8988T (cell line): ENCODE data around the gene CACNA2D2.

Experiments used
- DNase-seq: peaks from one replicate; pipeline ENCODE4 v3.0.0; 2011

Gene CACNA2D2

DNA sequence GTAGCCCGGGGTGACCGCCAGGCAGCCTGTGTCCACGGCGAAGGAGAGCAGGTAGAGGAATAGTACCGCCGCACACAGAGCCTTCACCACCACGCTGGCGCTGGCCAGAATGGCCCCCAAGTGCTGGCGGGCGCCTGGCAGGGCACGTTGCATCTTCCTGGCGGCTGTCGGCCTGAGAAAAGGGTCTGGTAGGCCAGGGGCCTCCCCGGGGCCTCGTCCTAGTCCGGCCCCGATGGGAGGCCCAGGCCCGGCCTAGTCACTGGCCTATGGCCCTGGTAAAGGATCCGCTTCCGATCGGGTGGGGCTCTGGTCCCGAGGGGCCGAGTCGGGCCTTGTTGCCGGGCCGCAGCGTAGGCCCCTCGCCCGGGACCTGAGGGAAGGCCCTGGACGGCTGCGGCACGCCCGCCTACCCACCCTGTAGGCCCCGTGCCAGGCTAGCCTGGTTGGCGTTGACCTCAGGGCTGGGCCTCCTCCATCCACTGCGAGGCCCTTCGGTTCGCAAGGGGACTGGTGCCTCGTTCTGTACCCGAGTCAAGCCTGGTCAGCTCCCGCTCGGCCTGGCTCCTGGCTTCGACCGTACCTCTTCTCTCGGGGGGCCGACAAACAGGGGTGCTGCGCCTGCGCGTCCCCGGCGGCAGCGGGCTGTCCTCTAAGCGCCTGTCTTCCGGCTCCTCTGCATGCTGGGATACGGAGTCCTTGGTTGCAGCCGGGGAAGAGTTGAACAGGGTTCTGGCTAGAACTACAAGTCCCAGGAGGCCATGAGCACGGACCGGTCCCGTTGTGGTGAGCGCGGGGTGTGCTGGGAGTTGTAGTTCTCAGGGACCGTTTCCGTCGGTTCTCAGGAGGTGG lies 144.3 kb downstream of the CACNA2D2 start, which contains the start of gene TMEM115:
Gene TMEM115 (minus strand): TSS at position 611 of the 849 bp plus-strand sequence. CDS start 458 bp downstream, at position 153.
- peak; percentile 98 for DNase-seq

DNA sequence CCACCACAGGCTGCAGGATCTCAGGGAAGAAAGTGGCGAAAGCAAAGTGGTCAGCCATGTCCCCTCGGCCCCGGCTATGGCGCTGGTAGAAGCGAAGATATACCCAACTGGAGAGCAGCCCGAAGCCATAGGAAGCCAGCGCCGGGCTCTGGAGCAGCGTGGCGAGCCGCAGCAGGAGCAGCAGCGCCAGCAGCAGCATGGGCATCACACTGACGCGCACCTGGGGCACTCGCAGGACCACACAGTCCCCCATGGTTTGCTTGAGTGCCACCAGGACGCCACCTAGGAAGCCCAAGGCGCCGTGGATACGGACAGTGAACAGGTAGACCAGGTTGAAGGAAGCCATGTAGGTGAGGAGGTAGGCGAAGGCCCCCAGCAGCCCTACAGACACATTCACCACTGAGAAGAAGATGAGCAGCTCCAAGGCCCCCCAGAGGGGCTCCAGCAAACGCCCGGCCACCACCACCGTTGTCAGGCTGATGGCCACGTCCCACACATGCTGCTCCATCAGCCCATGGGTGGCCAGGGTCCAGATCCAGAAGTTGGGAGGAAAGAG lies 145.0 kb downstream of the CACNA2D2 start:
- DNase-seq: no peak

DNA sequence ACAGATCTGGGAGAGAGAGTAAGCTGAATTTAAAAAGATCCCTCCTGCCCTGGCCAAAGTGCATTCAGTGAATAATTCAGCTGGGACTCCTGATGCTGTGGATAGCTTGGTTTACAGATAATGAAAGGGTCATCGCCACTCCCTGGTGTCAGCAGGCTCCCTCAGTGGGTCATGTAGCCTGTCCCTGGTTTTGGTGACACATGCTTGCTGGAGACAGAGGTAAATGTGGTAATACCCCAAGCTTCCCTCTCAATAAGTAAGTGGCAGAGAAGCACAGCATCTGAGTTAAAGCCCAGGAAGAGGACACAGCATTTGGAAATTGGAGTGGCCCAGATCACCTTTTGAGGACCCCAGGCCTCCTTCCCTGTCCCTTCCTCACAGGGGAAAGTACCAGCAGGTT lies 146.0 kb downstream of the CACNA2D2 start:
- no peak for DNase-seq

DNA sequence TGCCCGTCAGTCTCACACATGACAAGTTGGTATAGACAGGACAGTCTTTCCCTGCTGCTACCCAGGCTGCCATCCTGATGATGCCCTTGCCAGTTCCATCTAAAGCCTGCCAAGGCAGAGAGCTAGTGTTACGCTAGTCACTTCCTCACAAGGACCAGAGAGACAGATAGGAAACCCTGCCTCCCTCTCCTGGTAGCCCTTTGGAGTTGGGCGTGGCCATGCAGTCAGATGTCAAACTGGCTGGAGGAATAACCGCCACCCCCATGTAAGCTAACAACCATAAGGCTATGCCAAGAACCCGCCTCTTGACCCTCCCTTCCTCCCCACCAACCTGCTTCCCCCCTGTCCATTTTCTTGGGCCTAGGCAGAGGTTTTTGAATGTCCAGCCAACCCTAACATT lies 146.9 kb downstream of the CACNA2D2 start:
- no peak for DNase-seq

DNA sequence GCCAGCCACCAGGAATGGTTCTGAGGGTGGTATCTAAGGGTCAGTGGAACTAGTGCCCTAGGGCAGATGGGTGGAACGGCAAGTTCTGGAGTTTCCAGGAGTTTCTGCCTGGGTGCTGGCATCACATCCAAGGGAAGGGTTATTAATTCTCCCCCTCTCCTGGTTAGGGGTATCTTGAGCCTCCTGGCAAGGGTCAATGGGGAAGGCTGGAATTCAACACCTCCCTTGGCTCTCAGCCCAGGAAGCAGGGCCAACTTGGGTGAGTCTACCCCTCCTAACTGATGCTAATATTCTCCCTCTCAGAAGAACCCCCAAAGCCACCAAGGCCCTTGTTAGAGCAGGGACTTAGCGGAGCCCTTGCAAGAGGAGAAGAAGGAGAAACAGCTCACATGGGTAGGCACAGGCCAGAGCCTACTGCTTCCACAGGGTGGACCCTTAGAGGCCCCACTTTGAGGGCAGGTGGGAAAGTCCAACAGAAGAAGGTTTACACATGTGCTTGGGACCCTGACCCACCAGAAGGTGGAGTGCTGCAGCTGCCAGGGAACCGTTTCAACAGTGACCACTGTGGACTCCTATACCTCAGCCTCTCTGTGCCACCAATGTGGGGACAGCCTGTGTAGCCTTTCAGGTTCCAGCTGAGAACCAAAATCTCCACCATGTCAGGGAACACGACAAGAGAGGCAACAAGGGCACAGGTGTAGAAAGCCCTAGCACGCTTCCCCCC lies 147.4 kb downstream of the CACNA2D2 start:
- no peak for DNase-seq

DNA sequence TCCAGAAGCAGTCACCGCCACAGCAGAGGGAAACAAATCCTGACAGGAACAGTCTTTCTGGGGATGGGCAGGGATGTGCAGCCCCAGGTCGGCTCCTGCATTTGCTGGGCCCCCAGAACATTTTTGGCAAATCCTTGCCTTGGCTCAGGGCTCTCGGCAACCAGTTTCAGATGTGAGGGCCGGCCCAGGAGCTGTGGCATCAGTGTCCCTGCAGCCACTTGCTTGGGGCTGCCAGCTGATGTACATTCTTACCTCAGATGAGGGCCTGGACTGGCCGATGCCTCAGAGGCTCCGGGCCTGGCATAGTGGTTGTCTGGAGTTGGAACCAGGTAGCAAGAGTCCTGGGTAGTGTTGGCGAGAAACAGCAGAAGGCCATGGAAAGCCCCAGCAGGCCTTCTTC lies 148.6 kb downstream of the CACNA2D2 start:
- no peak for DNase-seq

DNA sequence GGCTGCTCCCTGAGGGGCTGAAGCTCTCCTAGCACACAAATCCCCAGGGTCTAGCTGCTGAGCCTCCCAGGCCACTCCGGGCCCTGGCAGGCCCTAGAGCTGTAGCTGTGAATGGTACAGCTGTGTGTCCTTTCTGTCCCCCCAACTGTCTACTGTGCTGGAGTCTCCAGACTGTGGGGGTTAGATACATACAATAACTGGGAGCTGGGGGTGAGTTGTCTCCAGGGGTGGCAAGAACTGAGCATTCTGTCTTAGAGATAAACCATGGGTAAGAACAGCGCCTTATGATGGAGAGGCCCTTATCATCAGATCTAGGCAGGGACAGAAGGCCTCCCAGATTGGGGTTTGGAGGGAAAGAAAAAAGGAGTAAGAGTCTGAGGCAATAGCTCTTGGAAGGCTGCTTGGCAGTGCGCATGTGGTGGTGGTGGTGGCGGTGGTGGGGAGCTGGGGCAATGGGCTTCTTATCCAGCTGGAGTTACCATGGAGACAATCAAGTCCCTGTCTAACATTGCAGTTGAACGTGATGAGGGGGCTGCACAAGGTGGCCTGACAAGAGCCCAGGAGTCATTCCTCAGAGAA lies 149.2 kb downstream of the CACNA2D2 start:
- no peak for DNase-seq

DNA sequence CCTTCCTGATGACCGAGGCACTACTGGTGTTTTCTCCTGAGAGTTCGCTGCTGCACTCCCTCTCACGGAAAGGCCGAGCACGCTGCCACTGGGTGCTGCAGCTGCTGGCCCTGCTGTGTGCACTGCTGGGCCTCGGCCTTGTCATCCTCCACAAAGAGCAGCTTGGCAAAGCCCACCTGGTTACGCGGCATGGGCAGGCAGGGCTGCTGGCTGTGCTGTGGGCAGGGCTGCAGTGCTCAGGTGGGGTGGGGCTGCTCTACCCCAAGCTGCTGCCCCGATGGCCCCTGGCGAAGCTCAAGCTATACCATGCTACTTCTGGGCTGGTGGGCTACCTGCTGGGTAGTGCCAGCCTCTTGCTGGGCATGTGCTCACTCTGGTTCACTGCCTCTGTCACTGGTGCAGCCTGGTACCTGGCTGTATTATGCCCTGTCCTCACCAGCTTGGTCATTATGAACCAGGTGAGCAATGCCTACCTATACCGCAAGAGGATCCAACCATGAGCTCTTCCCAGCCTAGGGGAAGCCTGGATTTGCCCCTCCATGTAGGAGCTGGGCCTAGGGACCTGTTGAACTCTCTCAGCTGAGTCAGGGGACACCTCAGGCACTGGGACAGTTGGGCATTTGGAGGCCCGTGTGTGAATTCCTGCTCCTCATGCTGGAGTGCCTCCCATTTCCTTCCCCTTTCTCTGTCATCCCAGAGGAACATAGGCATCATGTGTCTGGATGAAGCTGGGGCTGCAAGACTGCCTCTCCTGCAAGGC lies 150.0 kb downstream of the CACNA2D2 start:
- no peak for DNase-seq

DNA sequence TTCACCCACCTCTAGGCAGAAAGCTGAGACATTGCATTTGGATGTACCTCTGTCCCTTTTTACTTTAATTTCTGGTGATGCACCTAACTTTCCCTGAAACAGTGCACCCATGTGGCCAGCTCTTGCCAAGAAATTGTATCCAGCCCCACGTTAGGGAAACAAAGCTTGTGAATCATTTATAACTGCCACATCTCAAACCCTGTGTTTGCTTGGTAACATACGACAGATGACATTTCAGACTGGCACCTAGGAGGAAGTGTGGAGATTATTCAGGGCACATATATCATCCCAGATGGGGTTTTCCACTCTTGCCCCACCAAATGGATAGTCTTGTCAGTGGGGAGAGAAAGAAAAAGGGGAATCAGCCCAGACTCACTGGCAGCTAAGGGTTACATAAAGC lies 150.7 kb downstream of the CACNA2D2 start:
- DNase-seq: no peak

DNA sequence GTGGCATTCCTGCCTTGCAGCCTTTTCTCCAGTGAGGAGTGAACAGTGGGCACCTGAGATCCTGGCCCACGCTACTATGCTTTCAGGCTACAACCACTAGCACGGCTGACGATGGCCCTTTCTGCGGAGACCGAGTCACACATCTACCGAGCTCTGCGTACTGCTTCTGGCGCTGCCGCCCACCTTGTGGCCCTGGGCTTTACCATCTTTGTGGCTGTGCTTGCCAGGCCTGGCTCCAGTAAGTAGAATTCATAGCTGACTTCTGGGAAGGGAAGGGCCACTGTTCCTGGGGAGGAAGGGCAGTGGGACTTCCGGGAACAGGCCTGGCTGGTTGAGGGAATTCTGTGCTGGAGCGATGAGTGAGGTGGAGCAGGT lies 152.1 kb downstream of the CACNA2D2 start:
- DNase-seq: no peak

DNA sequence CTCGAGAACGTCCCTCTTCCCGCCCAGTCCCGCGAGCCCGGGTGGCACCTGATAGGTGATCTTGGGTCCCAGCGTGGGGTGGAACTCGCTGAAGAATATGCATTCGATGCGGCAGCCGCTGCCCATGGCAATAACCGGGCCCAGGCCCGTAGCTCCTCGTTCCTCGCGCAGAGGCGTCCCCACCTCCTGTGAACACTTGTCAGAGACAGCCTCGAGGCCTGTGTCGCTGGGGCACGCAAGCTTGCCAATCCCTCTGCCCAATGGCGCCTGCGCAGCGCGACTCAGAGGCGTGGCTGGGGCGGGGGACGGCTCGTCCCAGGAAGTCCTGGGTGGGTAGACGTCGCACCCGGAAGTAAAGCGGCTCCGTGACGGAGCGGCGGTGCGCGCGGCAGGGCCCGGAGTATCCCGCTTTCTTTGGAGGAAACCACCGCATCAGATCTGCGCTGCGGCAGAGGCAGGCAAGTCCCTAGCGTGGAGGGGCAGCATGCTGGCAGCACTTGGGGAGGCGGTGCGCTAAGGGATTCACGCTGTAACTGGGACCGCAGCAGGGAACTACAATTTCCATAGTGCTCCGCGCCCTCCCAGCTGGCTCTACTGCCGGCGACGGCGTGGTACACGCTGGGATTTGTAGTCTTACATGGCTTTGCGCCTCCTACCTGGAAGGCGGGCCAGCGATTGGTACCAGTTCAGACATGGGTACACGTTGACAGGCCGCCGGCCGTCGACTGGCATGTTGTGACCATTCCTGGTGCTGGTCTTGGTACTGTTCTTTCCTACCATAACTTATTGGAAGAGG lies 152.7 kb downstream of the CACNA2D2 start, which contains the start of the genes CYB561D2 and NPRL2:
Gene CYB561D2 (plus strand): TSS at position 336 of the 796 bp plus-strand sequence. CDS start 572 bp downstream, outside the sequence.
Gene NPRL2 (minus strand): TSS at position 249 of the 796 bp plus-strand sequence. CDS start 123 bp downstream, at position 126.
- peak; percentile 99 for DNase-seq

DNA sequence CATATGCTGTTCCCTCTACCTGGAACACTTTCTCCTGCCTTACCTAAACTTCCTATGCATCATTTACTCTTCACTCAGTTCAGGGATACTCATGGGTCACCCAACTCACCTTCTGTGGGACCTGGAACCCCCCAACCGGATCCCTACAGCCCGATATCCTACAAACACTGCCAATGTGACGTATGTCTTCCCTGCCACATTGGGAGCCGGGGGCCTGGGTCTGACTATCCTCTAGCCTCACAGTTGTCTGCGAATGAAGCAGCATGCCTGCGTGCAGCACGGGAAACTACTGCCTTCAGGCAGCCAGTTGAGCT lies 153.3 kb downstream of the CACNA2D2 start:
- DNase-seq: no peak

DNA sequence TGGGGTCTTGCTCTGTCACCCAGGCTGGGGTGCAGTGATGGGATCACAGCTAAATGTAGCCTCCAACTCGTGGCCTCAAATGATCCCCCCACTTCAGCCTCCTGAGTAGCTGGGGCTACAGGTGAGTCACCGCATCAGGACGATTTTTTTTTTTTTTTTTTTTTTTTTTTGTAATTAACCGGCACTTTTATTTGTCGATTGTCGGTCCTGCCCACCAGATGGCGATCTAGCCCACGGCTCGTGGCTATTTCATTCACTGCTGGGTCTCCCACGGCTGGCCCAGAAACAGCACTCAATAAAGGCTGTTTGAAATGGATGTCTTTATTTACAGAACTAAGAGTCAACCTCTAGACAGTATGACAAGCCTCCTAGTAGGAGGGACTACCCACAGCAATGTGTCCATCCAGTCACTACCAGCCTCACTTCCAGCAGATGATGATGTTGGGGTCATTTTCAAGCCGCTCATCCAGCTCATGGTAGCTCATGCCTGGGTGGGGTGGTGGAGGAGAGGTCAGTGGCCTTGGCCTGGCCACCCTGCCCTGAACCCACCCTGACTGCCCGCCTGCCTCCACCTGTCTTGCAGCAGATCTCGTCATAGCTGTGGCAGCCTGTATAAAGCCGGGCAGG lies 156.1 kb downstream of the CACNA2D2 start:
- DNase-seq: peak; percentile 77

DNA sequence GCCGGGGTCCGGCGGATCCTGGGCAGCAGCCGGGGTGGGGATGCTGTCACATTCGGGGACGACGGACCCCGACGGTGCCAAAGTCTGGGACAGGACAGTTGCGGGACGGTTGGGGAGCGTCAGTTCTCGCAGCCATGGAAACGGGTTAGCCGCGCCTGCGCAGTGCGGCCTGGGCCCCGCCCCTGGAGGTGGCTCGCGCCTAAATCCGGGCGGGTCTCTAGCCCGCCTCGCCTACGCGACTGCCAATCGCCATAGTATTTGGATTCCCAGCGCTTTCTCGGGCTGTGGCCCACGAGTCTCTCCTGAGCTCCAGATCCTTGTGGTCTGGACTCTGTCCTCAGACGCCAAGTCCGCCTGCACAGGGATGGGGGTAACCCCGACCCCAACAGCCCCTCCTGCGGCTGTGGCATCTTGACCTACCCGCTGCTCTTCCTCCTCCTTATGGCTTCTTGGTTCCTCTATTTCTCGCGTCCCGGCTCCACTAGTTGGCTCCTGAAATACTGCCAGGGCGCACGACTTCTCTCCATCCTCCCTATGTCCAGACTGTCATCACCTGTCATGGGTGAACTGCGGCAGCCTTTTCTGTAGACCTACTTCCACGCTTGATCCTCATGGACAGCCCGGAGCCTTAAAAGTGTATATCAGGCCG lies 157.7 kb downstream of the CACNA2D2 start, which contains the start of gene ZMYND10:
Gene ZMYND10 (minus strand): TSS at position 147 of the 649 bp plus-strand sequence. CDS start 153 bp downstream, outside the sequence.
- no peak for DNase-seq

DNA sequence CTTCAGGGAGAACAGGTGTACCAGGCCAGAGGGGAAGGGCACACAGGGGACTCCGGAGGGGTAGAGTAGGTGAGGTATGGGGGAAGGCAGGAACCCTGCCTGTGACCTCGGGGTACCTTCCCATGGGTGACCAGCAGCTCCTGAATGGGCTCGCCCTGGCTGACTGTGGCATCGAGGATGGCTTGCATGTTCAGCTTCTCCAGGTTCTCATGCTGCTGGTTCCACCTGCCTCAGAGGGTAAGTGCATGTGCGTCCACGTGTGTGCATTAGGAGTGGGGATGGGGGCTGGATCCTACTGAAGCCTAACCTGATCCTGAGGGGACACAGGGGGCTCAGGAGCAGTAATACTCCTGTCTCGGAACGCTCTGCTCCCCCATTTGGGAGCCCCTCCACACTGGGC lies 158.4 kb downstream of the CACNA2D2 start:
- no peak for DNase-seq

DNA sequence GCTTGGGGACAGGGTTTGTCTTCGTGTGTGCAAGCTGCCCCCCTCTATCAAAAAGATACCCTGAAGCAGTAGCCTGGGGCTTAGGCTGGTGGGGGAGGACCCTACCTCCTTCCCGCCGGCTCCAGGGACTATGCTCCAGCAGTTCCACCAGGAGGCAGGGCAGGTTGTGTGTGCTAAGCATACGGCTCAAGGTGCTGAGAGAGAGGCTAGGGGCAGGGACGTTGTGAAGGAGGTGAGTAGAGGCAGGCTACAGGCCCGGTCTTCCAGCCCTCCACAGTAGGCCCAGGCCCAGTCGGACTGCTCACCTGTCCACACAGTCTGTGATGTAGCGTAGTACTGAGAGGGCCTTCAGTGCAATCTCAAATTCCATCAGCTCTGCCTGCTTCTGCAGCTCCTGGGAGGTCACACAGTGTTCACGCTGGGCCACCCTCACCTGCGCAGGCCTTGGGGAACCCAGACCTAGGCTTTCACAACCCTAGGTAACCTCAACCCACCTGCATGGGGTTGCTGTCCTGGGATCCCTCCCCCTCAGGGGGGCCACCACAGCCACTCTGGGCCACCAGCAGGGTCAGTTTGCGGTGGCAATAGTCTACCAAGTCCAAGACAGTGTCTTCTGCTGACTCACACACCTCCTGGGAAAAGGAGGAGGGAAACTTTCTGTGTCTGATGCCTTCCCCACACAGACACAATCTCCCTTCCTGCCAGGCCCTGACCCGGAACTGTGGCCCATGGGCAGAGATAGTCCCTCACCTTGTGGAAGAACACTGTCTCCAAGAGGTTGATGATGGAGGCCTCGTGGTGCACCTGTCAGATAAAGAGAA lies 160.4 kb downstream of the CACNA2D2 start:
- DNase-seq: no peak

DNA sequence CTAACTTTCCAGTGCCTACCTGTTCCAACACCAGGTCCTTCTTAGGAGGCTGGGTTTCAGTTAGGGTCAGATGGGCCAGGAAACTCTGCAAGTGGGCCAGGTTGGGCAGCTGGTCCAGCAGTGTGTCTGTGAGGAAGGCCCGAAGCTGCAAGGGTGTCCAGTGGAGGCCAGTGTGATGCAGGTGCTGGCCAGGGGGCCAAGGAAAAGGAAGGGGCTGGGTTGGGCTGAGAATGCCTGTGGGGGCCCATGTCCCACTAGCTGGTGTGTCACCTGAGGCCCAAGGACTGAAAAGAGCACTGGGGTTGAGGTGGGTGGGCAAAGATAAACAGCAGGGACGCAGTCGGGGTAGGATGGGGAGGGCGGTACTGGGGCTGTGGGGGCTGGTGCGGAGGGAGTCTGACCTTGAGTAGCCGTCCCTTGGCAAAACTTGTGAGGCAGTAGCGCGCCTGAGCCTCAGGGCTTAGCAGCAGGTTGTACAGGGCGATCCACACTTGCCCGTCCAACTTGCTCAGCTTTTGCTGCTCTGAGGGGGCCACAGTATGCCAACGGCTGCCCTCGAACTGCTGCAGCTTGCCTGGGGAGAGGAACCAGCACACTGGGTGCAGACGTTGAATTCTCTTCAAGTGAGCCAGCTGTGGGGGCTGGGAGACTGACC lies 161.3 kb downstream of the CACNA2D2 start:
- no peak for DNase-seq

DNA sequence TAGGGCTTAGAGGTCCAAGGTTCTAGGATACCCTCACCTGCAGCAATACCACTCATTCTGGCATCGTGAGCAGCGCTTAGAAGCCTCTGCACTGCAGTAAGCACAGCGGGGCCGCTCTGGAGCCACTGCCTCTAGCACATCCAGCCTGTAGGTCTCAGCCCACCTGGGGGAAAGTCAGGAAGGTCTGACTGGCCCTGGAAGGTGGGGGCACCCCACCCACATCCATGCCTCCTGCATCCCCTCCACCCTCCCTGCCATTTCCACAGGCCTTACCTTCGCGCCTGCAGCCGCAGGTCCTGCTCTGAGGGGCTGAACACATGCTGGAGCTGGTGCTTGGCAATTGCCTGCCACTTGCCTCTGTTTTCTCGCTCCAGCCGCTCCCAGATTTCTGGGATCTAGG lies 161.9 kb downstream of the CACNA2D2 start:
- DNase-seq: no peak
